ENCODE measurements around the gene MMP15.

DNA sequence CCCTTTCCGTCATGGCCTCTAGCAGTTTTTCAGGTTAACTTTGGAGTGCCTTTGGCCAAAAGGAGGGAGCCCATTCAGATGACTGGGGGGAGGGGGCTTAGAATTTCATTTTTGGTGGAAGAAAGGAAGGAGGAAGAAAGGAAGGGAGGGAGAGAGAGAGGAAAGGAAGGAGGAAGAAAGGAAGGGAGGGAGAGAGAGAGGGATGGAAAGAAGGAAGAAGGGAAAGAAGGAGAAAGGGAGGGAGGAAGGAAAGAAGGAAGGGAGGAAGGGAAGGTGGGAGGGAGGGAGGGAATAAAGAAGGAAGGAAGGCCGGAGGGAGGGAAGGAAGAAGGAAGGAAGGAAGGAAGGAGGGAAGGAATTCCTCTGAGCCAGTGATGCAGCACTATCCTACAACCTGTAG is 25.7 kb downstream of the MMP15 start:
- TF ChIP-seq, protein P1, sequence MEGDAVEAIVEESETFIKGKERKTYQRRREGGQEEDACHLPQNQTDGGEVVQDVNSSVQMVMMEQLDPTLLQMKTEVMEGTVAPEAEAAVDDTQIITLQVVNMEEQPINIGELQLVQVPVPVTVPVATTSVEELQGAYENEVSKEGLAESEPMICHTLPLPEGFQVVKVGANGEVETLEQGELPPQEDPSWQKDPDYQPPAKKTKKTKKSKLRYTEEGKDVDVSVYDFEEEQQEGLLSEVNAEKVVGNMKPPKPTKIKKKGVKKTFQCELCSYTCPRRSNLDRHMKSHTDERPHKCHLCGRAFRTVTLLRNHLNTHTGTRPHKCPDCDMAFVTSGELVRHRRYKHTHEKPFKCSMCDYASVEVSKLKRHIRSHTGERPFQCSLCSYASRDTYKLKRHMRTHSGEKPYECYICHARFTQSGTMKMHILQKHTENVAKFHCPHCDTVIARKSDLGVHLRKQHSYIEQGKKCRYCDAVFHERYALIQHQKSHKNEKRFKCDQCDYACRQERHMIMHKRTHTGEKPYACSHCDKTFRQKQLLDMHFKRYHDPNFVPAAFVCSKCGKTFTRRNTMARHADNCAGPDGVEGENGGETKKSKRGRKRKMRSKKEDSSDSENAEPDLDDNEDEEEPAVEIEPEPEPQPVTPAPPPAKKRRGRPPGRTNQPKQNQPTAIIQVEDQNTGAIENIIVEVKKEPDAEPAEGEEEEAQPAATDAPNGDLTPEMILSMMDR (IDR thresholded peaks at IDR 0.05), result no peak
- TF ChIP-seq POLR2A (IDR thresholded peaks at IDR 0.05), result no peak
- TF ChIP-seq POLR2AphosphoS5 (IDR thresholded peaks at IDR 0.05; ENCODE audit: insufficient read depth in 1 of 2, low read depth in 1 of 2), result no peak
